HFFc6 (cell line): Measurements from ENCODE around the gene SLTM. TPM values are rescaled to one million over a fixed set of nuclear protein-coding genes. Genes with fewer than 3 reads are reported as not detected.
"Not testable (repeated sequence)": the region's sequence is repeated elsewhere in the genome, so short reads cannot be mapped to it uniquely, and the experiment has no call there.

Experiments
- DNase-seq: peaks from one replicate; pipeline ENCODE4 v3.0.0-alpha.2; 2018
- H3K27ac Mint-ChIP-seq: 2 replicates; pipeline ENCODE4 v1.8.0; 2020; ENCODE audit warnings: mild to moderate bottlenecking, mixed read lengths
- H3K27me3 Mint-ChIP-seq: 2 replicates; pipeline ENCODE4 v1.8.0; 2021; ENCODE audit warnings: mild to moderate bottlenecking, moderate library complexity, mixed read lengths; ENCODE audit not compliant: insufficient read depth
- H3K36me3 Mint-ChIP-seq: 2 replicates; pipeline ENCODE4 v1.8.0; 2021; ENCODE audit warnings: low read depth, mixed read lengths
- H3K4me1 Mint-ChIP-seq: 2 replicates; pipeline ENCODE4 v1.8.0; 2020; ENCODE audit warnings: low read depth, mixed read lengths
- H3K4me3 Mint-ChIP-seq: 2 replicates; pipeline ENCODE4 v1.8.0; 2020; ENCODE audit warnings: mild to moderate bottlenecking, moderate library complexity, mixed read lengths
- H3K9me3 Mint-ChIP-seq: 2 replicates; pipeline ENCODE4 v1.8.0; 2020; ENCODE audit warnings: mild to moderate bottlenecking, mixed read lengths
- total RNA-seq, 6 experiments: library from RNA; stranded (reverse); fragmentation: NEBNext Ultra II Directional; extraction: Animal tissue kit (Norgen Biotek cat#: 25700); gene quantifications; 2 replicates in 1 of 6; 3 replicates in 5 of 6; pipeline ENCODE4 v1.2.3, GENCODE V29; 2021
- TF ChIP-seq, protein P1 (sequence below): fragments of 200-600 bp; sonication (generic); IDR thresholded peaks from 2 replicates; pipeline ENCODE4 v1.5.0; 2021; ENCODE audit warnings: antibody characterized with exemption, mild to moderate bottlenecking

Gene SLTM
- total RNA-seq, 6 experiments from 2014 or later = 38.1 to 49.4 (median 45.3) TPM

DNA sequence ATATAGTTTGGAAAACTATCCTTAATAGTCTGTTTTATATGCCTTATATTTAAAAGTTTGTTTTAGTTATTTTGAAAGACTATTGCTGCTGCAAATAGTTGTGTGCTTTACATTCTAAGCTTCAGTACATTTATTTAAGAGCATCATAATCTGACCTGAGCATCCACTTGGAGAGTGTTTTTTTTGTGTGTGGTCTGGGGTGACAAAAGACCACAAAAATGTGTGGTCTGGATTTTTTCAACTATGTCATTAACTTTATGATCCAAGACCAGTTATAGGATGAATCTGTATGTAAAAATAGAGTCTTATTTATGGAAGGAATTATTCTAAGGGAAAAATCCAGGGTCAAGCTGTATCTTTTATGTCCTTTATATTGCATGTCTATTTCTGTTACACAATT lies 77.4 kb downstream of the SLTM start:
- no peaks in the 10 kb centered on the region for H3K27me3 Mint-ChIP-seq
- H3K4me1 Mint-ChIP-seq = peaks cover 16% of the 10 kb centered on the region
- peak; percentile 59 for DNase-seq
- H3K9me3 Mint-ChIP-seq = no peaks in the 10 kb centered on the region
- no peak overlapping the region for H3K27ac Mint-ChIP-seq
- peaks cover 12% of the 10 kb centered on the region for H3K36me3 Mint-ChIP-seq
- no peak overlapping the region for H3K4me3 Mint-ChIP-seq
- TF ChIP-seq, protein P1, sequence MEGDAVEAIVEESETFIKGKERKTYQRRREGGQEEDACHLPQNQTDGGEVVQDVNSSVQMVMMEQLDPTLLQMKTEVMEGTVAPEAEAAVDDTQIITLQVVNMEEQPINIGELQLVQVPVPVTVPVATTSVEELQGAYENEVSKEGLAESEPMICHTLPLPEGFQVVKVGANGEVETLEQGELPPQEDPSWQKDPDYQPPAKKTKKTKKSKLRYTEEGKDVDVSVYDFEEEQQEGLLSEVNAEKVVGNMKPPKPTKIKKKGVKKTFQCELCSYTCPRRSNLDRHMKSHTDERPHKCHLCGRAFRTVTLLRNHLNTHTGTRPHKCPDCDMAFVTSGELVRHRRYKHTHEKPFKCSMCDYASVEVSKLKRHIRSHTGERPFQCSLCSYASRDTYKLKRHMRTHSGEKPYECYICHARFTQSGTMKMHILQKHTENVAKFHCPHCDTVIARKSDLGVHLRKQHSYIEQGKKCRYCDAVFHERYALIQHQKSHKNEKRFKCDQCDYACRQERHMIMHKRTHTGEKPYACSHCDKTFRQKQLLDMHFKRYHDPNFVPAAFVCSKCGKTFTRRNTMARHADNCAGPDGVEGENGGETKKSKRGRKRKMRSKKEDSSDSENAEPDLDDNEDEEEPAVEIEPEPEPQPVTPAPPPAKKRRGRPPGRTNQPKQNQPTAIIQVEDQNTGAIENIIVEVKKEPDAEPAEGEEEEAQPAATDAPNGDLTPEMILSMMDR = no peak

DNA sequence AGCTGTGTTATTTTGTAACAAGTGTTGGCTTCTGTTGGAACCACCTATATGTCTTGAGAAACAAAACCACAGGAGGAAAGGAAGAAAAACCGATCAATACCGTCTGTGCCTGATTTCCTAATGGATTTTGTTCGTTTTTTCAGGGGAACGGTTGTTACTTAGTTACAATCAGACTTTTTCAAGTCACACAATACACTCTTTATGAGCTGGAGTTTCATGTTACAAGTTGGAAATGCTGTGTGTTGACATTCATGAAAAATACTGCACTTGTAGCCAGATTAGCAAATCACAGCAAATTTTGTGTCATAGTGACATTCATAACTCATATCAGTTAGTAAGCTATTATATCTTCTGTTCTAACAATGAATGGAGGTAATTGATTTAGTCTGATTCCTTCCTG lies 78.9 kb downstream of the SLTM start:
- TF ChIP-seq, protein P1 = no peak
- Mint-ChIP-seq H3K4me1 (peaks cover 16% of the 10 kb centered on the region), H3K27ac (no peak overlapping the region), H3K36me3 (peaks cover 12% of the 10 kb centered on the region), H3K9me3 (no peaks in the 10 kb centered on the region), H3K4me3 (no peak overlapping the region), H3K27me3 (no peaks in the 10 kb centered on the region)
- no peak for DNase-seq

DNA sequence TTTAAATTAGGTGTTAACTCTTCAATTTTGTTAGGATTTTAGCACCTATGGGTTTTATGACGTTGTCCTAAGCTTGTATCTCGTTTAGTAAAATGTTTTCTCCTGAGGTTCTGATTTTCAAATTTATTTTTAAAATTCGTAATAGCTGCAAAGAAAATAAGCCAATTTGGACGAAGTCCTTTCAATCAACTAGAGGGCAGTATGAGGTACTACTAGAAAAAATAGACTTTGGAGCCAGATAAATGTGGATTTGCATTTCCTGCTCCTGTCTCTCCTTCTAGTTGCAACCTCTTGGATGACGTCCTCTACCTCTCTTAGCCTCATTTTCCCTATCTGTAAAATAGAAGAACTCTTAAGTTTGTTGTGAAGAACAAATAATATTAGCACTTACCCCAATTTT lies 81.1 kb downstream of the SLTM start:
- no peak for DNase-seq
- Mint-ChIP-seq H3K36me3 (peaks cover 25% of the 10 kb centered on the region), H3K4me1 (peaks cover 16% of the 10 kb centered on the region), H3K9me3 (no peaks in the 10 kb centered on the region), H3K4me3 (no peak overlapping the region), H3K27ac (no peak overlapping the region), H3K27me3 (no peaks in the 10 kb centered on the region)
- TF ChIP-seq, protein P1 = peak; percentile 41

DNA sequence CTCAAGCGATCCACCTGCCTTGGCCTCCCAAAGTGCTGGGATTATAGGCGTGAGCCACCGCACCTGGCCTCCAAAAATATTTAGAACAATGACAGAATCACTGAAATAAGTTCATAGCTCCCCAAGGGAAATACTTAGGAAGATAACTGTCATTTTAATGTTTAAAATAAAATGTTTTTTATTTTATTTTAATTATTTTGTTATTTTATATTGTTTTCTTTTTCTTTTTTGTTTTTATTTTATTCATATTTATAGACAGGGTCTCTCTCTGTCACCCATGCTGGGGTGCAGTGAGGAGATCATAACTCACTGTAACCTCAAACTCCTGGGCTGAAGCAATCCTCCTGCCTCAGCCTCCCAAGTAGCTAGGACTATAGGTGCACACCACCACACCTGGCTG lies 82.3 kb downstream of the SLTM start:
- peaks cover 11% of the 10 kb centered on the region for H3K4me1 Mint-ChIP-seq
- H3K36me3 Mint-ChIP-seq = peaks cover 26% of the 10 kb centered on the region
- H3K4me3 Mint-ChIP-seq, H3K27me3 Mint-ChIP-seq, H3K27ac Mint-ChIP-seq, DNase-seq, H3K9me3 Mint-ChIP-seq: not testable (repeated sequence)

DNA sequence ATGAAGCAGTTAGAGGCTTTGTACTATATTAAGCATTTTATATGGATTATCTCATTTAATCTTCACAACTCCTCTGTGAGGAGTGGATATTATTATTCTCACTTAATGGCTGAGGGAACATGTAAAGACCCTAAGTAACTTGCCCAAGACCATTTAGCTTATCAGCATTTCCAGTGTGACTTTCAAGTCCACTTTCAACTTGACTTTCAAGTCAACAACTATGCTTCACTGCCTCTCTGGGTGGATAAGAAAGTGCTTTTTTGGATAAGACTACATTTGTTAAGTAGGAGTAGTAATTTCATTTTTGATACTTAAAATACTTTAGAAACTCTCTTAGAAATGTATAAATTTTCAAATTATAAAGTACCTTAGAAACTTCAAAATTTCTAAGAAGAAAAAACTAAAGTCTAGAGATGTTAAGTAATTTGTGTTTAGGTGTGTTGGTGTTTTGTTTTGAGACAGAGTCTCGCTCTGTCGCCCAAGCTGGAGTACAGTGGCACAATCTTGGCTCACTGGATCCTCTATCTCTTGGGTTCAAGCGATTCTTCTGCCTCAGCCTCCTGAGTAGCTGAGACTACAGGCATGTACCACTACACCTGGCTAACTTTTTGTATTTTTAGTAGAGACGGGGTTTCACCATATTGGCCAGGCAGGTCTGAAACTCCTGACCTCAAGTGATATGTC lies 90.6 kb downstream of the SLTM start:
- Mint-ChIP-seq H3K27ac (no peak overlapping the region), H3K27me3 (no peaks in the 10 kb centered on the region), H3K4me3 (no peak overlapping the region), H3K9me3 (no peaks in the 10 kb centered on the region), H3K36me3 (peaks cover 11% of the 10 kb centered on the region), H3K4me1 (peaks cover 8% of the 10 kb centered on the region)
- TF ChIP-seq, protein P1 = no peak
- no peak for DNase-seq

DNA sequence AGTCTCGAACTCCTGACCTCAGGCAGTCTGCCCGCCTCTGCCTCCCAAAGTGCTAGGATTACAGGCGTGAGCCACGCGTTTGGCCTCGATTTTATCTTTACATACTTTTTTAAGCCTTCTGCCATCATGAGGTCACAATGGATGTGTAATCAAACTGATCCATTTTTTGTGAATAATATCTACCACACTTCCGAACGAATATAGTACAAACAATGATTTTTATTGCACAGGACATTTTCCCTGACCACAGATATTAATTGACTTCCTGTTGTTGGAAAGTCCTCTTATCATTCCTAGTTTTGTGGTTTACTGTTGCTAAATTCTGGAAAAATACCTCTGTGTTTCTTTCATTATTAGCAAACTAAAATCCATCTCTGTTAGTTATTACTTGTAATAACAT lies 93.4 kb downstream of the SLTM start:
- Mint-ChIP-seq H3K4me1 (peaks cover 8% of the 10 kb centered on the region), H3K27ac (no peak overlapping the region), H3K27me3 (no peaks in the 10 kb centered on the region), H3K36me3 (no peaks in the 10 kb centered on the region), H3K4me3 (no peak overlapping the region), H3K9me3 (no peaks in the 10 kb centered on the region)
- TF ChIP-seq, protein P1 = no peak
- peak; percentile 10 for DNase-seq
